Glomerular visceral epithelial cell (primary cell): Measurements from ENCODE around the gene CPT2.
"Not testable (repeated sequence)": the region's sequence is repeated elsewhere in the genome, so short reads cannot be mapped to it uniquely, and the experiment has no call there.

Experiments used
- DNase-seq: peaks from one replicate; pipeline ENCODE4 v3.0.0-alpha.2; 2016; ENCODE audit errors: extremely low spot score

CPT2 gene

GRCh38 chr1:53182716-53183094, 13.9 kb upstream of the CPT2 start:
- DNase-seq = no peak

- DNase-seq = no peak
Measured at GRCh38 chr1:53183095-53183990, 13.3 kb upstream of the CPT2 start.

- DNase-seq = not testable (repeated sequence)
Measured at GRCh38 chr1:53185955-53186297, 10.7 kb upstream of the CPT2 start.

GRCh38 chr1:53186533-53186932, 10.1 kb upstream of the CPT2 start:
- no peak for DNase-seq

GRCh38 chr1:53187401-53187800, 9.2 kb upstream of the CPT2 start:
- no peak for DNase-seq

GRCh38 chr1:53188099-53188498, 8.5 kb upstream of the CPT2 start:
- DNase-seq = no peak

GRCh38 chr1:53189061-53189460, 7.6 kb upstream of the CPT2 start:
- no peak for DNase-seq

- no peak for DNase-seq
Measured at GRCh38 chr1:53190210-53190611, 6.4 kb upstream of the CPT2 start.

- no peak for DNase-seq
Measured at GRCh38 chr1:53195246-53196016, 1.2 kb upstream of the CPT2 start.

GRCh38 chr1:53196017-53196484, 573 bp upstream of the CPT2 start:
- no peak for DNase-seq

GRCh38 chr1:53197291-53198200, 922 bp downstream of the CPT2 start:
- no peak for DNase-seq

- DNase-seq = no peak
Measured at GRCh38 chr1:53198241-53198651, 1.6 kb downstream of the CPT2 start.

GRCh38 chr1:53203466-53203865, 6.8 kb downstream of the CPT2 start:
- DNase-seq = no peak

- not testable (repeated sequence) for DNase-seq
Measured at GRCh38 chr1:53205496-53205895, 8.9 kb downstream of the CPT2 start.

GRCh38 chr1:53206083-53206685, 9.6 kb downstream of the CPT2 start:
- not testable (repeated sequence) for DNase-seq

GRCh38 chr1:53206735-53207379, 10.2 kb downstream of the CPT2 start:
- no peak for DNase-seq

GRCh38 chr1:53207726-53208125, 11.1 kb downstream of the CPT2 start:
- DNase-seq = no peak

- DNase-seq = no peak
Measured at GRCh38 chr1:53210352-53210751, 13.7 kb downstream of the CPT2 start.

GRCh38 chr1:53210954-53211353, 14.3 kb downstream of the CPT2 start:
- no peak for DNase-seq

GRCh38 chr1:53214376-53214940, 17.8 kb downstream of the CPT2 start:
- DNase-seq = no peak

- no peak for DNase-seq
Measured at GRCh38 chr1:53218201-53218600, 21.6 kb downstream of the CPT2 start.
